ENCODE results near the gene TXNL4A. TPM values are rescaled to one million over a fixed set of nuclear protein-coding genes. Genes with fewer than 3 reads are reported as not detected.

Gene TXNL4A
- total RNA-seq, 1 donor from 2014 or later, result 79.6 TPM

- Histone ChIP-seq H3K4me3 (ENCODE audit: low read depth, low read length) (no peak overlapping the region), H3K36me3 (ENCODE audit: control insufficient read depth, insufficient read depth, low read length) (no peaks in the 10 kb centered on the region), H3K27me3 (ENCODE audit: control insufficient read depth, insufficient read depth, low read length) (no peaks in the 10 kb centered on the region)
- TF ChIP-seq, protein P1, sequence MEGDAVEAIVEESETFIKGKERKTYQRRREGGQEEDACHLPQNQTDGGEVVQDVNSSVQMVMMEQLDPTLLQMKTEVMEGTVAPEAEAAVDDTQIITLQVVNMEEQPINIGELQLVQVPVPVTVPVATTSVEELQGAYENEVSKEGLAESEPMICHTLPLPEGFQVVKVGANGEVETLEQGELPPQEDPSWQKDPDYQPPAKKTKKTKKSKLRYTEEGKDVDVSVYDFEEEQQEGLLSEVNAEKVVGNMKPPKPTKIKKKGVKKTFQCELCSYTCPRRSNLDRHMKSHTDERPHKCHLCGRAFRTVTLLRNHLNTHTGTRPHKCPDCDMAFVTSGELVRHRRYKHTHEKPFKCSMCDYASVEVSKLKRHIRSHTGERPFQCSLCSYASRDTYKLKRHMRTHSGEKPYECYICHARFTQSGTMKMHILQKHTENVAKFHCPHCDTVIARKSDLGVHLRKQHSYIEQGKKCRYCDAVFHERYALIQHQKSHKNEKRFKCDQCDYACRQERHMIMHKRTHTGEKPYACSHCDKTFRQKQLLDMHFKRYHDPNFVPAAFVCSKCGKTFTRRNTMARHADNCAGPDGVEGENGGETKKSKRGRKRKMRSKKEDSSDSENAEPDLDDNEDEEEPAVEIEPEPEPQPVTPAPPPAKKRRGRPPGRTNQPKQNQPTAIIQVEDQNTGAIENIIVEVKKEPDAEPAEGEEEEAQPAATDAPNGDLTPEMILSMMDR (IDR thresholded peaks at IDR 0.05; ENCODE audit: insufficient read depth, low read length, poor library complexity, severe bottlenecking), result no peak
- DNase-seq (ENCODE audit: low read depth), result no peak
Measured at GRCh38 chr18:79980585-79980984, 7.8 kb downstream of the TXNL4A start.

DNA sequence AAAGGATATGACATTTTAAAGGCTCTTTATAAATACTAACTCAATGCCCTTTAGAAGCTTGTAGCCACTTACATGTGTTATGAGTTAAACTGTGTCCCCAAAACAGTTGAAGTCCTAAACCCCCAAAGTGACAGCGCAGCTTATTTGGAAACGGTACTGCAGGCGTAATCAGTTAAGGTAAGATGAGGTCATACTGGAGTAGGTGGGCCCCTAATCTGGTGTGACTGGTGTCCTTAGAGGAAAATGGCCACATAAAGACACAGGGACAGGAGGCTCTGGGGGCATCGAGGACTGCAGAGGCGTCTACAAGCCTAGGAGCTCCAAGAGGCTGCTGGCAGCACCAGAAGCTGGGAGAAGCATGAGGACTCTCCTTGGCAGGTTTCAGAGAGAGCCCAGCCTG lies 8.5 kb downstream of the TXNL4A start:
- H3K27me3 ChIP-seq (ENCODE audit: control insufficient read depth, insufficient read depth, low read length), result no peaks in the 10 kb centered on the region
- TF ChIP-seq, protein P1 (IDR thresholded peaks at IDR 0.05; ENCODE audit: insufficient read depth, low read length, poor library complexity, severe bottlenecking), result no peak

GRCh38 chr18:79975985-79976680 lies 12.2 kb downstream of the TXNL4A start:
- H3K36me3 ChIP-seq (ENCODE audit: control insufficient read depth, insufficient read depth, low read length), result no peaks in the 10 kb centered on the region
- TF ChIP-seq, protein P1 (IDR thresholded peaks at IDR 0.05; ENCODE audit: insufficient read depth, low read length, poor library complexity, severe bottlenecking), result no peak

More for the DNA sequence above, 8.5 kb downstream of the TXNL4A start:
- H3K4me3 ChIP-seq (ENCODE audit: low read depth, low read length), result no peak overlapping the region
- no peaks in the 10 kb centered on the region for H3K36me3 ChIP-seq (ENCODE audit: control insufficient read depth, insufficient read depth, low read length)
- DNase-seq (ENCODE audit: low read depth), result no peak

GRCh38 chr18:79975043-79975442 lies 13.3 kb downstream of the TXNL4A start:
- DNase-seq (ENCODE audit: low read depth), result no peak

More at GRCh38 chr18:79975985-79976680, 12.2 kb downstream of the TXNL4A start:
- Histone ChIP-seq H3K4me3 (ENCODE audit: low read depth, low read length) (no peak overlapping the region), H3K27me3 (ENCODE audit: control insufficient read depth, insufficient read depth, low read length) (no peaks in the 10 kb centered on the region)
- DNase-seq (ENCODE audit: low read depth), result no peak

DNA sequence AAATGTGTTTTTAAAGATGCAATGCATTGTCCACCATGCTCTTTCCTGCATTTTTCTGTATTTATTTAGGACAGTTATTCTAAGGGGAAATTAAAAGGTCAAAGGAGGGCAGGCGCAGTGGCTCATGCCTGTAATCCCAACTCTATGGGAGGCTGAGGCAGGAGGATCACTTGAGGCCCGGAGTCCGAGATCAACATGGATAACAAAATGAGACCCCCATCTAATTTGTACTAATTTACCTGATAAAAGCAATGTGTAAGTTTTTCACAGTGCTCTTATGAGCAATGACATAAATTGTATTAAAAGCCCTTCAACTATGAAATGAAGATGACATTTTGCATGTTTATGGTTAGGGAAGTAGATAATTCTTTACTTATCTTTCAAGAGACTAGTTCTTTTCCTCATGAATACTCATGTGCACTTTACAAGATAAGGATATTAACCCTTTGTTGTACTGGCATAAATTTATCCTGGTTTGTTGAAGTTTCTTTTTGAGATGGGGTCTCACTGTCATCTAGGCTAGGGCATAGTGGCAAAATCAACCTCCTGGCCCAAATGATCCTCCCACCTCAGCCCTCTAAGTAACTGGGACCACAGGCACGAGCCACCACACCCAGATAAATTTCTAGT lies 14.2 kb downstream of the TXNL4A start:
- no peak for DNase-seq (ENCODE audit: low read depth)
- no peaks in the 10 kb centered on the region for H3K36me3 ChIP-seq (ENCODE audit: control insufficient read depth, insufficient read depth, low read length)
- H3K4me3 ChIP-seq (ENCODE audit: low read depth, low read length), result no peak overlapping the region
- TF ChIP-seq, protein P1 (IDR thresholded peaks at IDR 0.05; ENCODE audit: insufficient read depth, low read length, poor library complexity, severe bottlenecking), result no peak
- H3K27me3 ChIP-seq (ENCODE audit: control insufficient read depth, insufficient read depth, low read length), result no peaks in the 10 kb centered on the region

More at GRCh38 chr18:79975043-79975442, 13.3 kb downstream of the TXNL4A start:
- Histone ChIP-seq H3K27me3 (ENCODE audit: control insufficient read depth, insufficient read depth, low read length) (no peaks in the 10 kb centered on the region), H3K4me3 (ENCODE audit: low read depth, low read length) (no peak overlapping the region), H3K36me3 (ENCODE audit: control insufficient read depth, insufficient read depth, low read length) (no peaks in the 10 kb centered on the region)
- TF ChIP-seq, protein P1 (IDR thresholded peaks at IDR 0.05; ENCODE audit: insufficient read depth, low read length, poor library complexity, severe bottlenecking), result no peak

All from kidney epithelial cell (primary cell).